Measurements from ENCODE around the gene CFB. TPM values are rescaled to one million over a fixed set of nuclear protein-coding genes. Genes with fewer than 3 reads are reported as not detected.

The CFB gene
- total and polyA plus RNA-seq, 2 of the 13 experiments (the other 11 are each of a cell fraction or from before 2014, with no cell fraction given): 171 to 513 TPM

GRCh38 chr6:31940256-31940664 lies 5.6 kb upstream of the CFB start (continued):
- TF ChIP-seq KDM2A (CRISPR knock-in tag; IDR thresholded peaks at IDR 0.05; ENCODE audit: borderline replicate concordance, low read depth): no peak
- no peak for TF ChIP-seq ZNF33A (CRISPR knock-in tag; IDR thresholded peaks at IDR 0.05; ENCODE audit: borderline replicate concordance)
- TF ChIP-seq ELF4 (CRISPR knock-in tag; IDR thresholded peaks at IDR 0.05; ENCODE audit: borderline replicate concordance): no peak
- TF ChIP-seq ZNF230 (CRISPR knock-in tag; IDR thresholded peaks at IDR 0.05): 0 out of 2 replicates have a peak, but pooled peaks have one; percentile 42
- peak; percentile 29; the same call in 1 of the 2 replicates for TF ChIP-seq CREB1 (IDR thresholded peaks at IDR 0.05)
- TF ChIP-seq CREB1 (CRISPR knock-in tag; IDR thresholded peaks at IDR 0.05): no peak
- peak; percentile 87 for TF ChIP-seq BCL6 (CRISPR knock-in tag; IDR thresholded peaks at IDR 0.05)
- TF ChIP-seq NPAS2 (CRISPR knock-in tag; IDR thresholded peaks at IDR 0.05; ENCODE audit: borderline replicate concordance): no peak
- TF ChIP-seq ZNF296 (CRISPR knock-in tag; conservative IDR thresholded peaks at IDR 0.05): no peak
- no peak for TF ChIP-seq PBX3 (CRISPR knock-in tag; IDR thresholded peaks at IDR 0.05; ENCODE audit: borderline replicate concordance)
- TF ChIP-seq PATZ1 (CRISPR knock-in tag; IDR thresholded peaks at IDR 0.05): peak; percentile 65
